GM23248 (cell line): ENCODE results near the gene NLRP7. TPM values are rescaled to one million over a fixed set of nuclear protein-coding genes. Genes with fewer than 3 reads are reported as not detected.
"Not testable (repeated sequence)": the region's sequence is repeated elsewhere in the genome, so short reads cannot be mapped to it uniquely, and the experiment has no call there.

Source experiments
- DNase-seq: peaks from one replicate; pipeline ENCODE4 v3.0.0-alpha.2; 2015
- H2AFZ ChIP-seq: fragments of 200-600 bp; sonication (generic); 2 replicates; pipeline ENCODE4 v1.6.1; 2016; ENCODE audit warnings: antibody characterized with exemption
- H3F3A ChIP-seq: fragments of 200-600 bp; sonication (generic); 2 replicates; pipeline ENCODE4 v1.6.1; 2016; ENCODE audit warnings: mild to moderate bottlenecking, antibody characterized with exemption, mixed run types; ENCODE audit not compliant: insufficient read depth
- H3K27ac ChIP-seq: fragments of 200-600 bp; sonication (generic); 2 replicates; pipeline ENCODE4 v1.5.1; 2016; ENCODE audit warnings: mild to moderate bottlenecking
- H3K27me3 ChIP-seq: fragments of 200-600 bp; sonication (generic); replicated peaks from 2 replicates; pipeline ENCODE4 v1.6.1; 2016; ENCODE audit warnings: mild to moderate bottlenecking; ENCODE audit not compliant: insufficient read depth
- H3K36me3 ChIP-seq: fragments of 200-600 bp; sonication (generic); 2 replicates; pipeline ENCODE4 v1.6.1; 2016; ENCODE audit warnings: low read depth, mild to moderate bottlenecking
- H3K4me1 ChIP-seq: fragments of 200-600 bp; sonication (generic); 2 replicates; pipeline ENCODE4 v1.6.1; 2016; ENCODE audit warnings: mild to moderate bottlenecking; ENCODE audit not compliant: insufficient read depth
- H3K4me2 ChIP-seq: fragments of 200-600 bp; sonication (generic); one replicate; pipeline ENCODE4 v1.6.1; 2016; ENCODE audit warnings: mild to moderate bottlenecking; ENCODE audit not compliant: unreplicated experiment
- H3K4me3 ChIP-seq: fragments of 200-600 bp; sonication (generic); 2 replicates; pipeline ENCODE4 v1.5.1; 2016; ENCODE audit warnings: mild to moderate bottlenecking
- H3K79me2 ChIP-seq: fragments of 200-600 bp; sonication (generic); 2 replicates; pipeline ENCODE4 v1.6.1; 2016; ENCODE audit warnings: mild to moderate bottlenecking; ENCODE audit not compliant: insufficient read depth
- H3K9ac ChIP-seq: fragments of 200-600 bp; sonication (generic); 2 replicates; pipeline ENCODE4 v1.6.1; 2016; ENCODE audit warnings: mild to moderate bottlenecking
- H3K9me2 ChIP-seq: fragments of 200-600 bp; sonication (generic); 2 replicates; pipeline ENCODE4 v1.6.1; 2016; ENCODE audit warnings: mixed run types, mild to moderate bottlenecking, moderate library complexity; ENCODE audit not compliant: insufficient read depth
- H3K9me3 ChIP-seq: fragments of 200-600 bp; sonication (generic); one replicate; pipeline ENCODE4 v1.6.1; 2017; ENCODE audit warnings: low read depth
- H4K20me1 ChIP-seq: fragments of 200-600 bp; sonication (generic); 2 replicates; pipeline ENCODE4 v1.6.0; 2016; ENCODE audit not compliant: insufficient read depth
- EZH2 ChIP-seq: fragments of 200-600 bp; sonication (generic); IDR thresholded peaks from 2 replicates; pipeline ENCODE4 v1.6.1; 2018; ENCODE audit warnings: antibody characterized with exemption, mild to moderate bottlenecking; ENCODE audit not compliant: insufficient read depth, poor library complexity, severe bottlenecking
- EZH2phosphoT487 ChIP-seq: fragments of 200-600 bp; sonication (generic); IDR thresholded peaks from 2 replicates; pipeline ENCODE4 v1.6.1; 2018; ENCODE audit warnings: antibody characterized with exemption, moderate library complexity, mild to moderate bottlenecking, low read depth; ENCODE audit not compliant: insufficient read depth
- WGBS, 2 experiments: methylation state at CpG; one replicate each; pipeline ENCODE4 v1.1.6; 2015 to 2017; ENCODE audit warnings: low lambda C conversion rate in 2 of 2, low coverage in 1 of 2; ENCODE audit errors: missing lambda C conversion rate in 2 of 2; 5-methylcytosine and 5-hydroxymethylcytosine counted together
- in situ Hi-C: fragments of 300-500 bp; cut with MboI; formaldehyde crosslinking; loops from 2 replicates; pipeline ENCODE4 v1.15.0; 2020
- polyA plus RNA-seq: library from polyadenylated mRNA; unstranded; fragments of >200 nt; fragmentation: Nextera tagmentation; extraction: Ambion mirVana; gene quantifications from 2 replicates; pipeline ENCODE4 v1.2.1, GENCODE V29; 2016
- total RNA-seq: library from RNA; depleted of rRNA; stranded (reverse); fragments of >200 nt; shearing (Covaris generic); gene quantifications from 2 replicates; pipeline ENCODE4 v1.2.3, GENCODE V29; 2014

Gene NLRP7
- total and polyA plus RNA-seq, 2 experiments from 2014 or later: not detected

DNA sequence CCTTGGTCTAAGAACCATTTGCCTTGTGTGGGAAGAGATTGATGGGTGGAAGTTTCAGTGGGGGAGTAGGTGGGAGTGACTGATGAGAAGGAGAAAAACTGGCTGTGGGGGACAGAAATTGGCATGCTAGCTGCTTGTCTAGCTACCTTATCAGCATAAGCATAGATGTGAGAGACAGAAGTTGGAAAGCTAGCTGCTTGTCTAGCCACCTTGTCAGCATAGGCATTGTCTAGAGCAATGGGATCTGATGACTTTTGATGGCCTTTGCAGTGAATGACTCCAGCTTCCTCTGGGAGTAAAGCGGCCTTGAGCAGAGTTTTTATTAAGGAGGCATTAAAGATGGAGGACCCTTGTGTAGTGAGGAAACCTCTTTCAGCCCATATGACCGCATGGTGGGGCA is 51.3 kb downstream of the NLRP7 start:
- no peaks in the 10 kb centered on the region for H4K20me1 ChIP-seq
- no peaks in the 10 kb centered on the region for H3K9me3 ChIP-seq
- H3K27me3 ChIP-seq: no peaks in the 10 kb centered on the region
- H3K27ac ChIP-seq: no peak overlapping the region
- no peaks in the 10 kb centered on the region for H3F3A ChIP-seq
- WGBS, 2 experiments: 29 to 33% methylated on average over 2 of the region's 2 CpGs
- no peaks in the 10 kb centered on the region for H3K9me2 ChIP-seq
- TF ChIP-seq EZH2 (no peak), EZH2phosphoT487 (no peak)
- no peak overlapping the region for H3K4me3 ChIP-seq
- H3K79me2 ChIP-seq: no peaks in the 10 kb centered on the region
- H2AFZ ChIP-seq: no peak overlapping the region
- H3K4me2 ChIP-seq: no peak overlapping the region
- no peak for DNase-seq
- in situ Hi-C loops: no loop called here
- H3K36me3 ChIP-seq: no peaks in the 10 kb centered on the region
- H3K4me1 ChIP-seq: no peaks in the 10 kb centered on the region
- no peak overlapping the region for H3K9ac ChIP-seq

- H3K4me3 ChIP-seq, H3K36me3 ChIP-seq, H3K79me2 ChIP-seq, H3F3A ChIP-seq, in situ Hi-C loops, H3K27me3 ChIP-seq, H3K9me3 ChIP-seq, H2AFZ ChIP-seq, H3K27ac ChIP-seq, H3K9me2 ChIP-seq, H3K9ac ChIP-seq, DNase-seq, H4K20me1 ChIP-seq, H3K4me2 ChIP-seq, H3K4me1 ChIP-seq: not testable (repeated sequence)
- WGBS, 2 experiments: 62 to 70% methylated on average over 15 to 16 of the region's 16 CpGs
These were observed 53.2 kb downstream of the NLRP7 start for GRCh38 chr19:54894106-54894505.

DNA sequence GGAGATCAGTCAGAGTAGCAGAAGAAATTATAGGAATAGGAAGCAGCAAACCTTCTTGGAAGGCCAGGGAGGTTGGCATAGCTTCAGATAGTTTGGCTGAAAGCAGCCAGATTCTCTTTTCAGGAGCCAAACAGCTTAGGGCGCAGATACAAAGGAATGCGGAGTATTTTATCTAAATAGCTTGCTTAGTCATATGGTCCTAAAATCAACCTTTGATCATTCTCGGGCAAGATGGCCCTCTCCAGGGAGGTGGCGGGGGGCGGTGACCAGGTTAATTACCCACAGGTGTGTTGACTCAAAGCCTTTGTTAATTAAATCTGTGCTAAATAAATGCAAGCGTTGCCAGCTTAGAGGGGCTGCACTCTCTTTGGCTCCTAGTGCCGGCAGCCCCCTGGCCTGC is 53.9 kb downstream of the NLRP7 start:
- in situ Hi-C loops: no loop called here
- Histone ChIP-seq H3K4me3 (no peak overlapping the region), H3K9me2 (no peaks in the 10 kb centered on the region), H3K79me2 (no peaks in the 10 kb centered on the region), H4K20me1 (no peaks in the 10 kb centered on the region), H3K4me1 (no peaks in the 10 kb centered on the region), H3K9ac (no peak overlapping the region), H3K36me3 (no peaks in the 10 kb centered on the region), H3K27ac (no peak overlapping the region), H3F3A (no peaks in the 10 kb centered on the region), H3K27me3 (no peaks in the 10 kb centered on the region), H2AFZ (no peak overlapping the region), H3K4me2 (no peak overlapping the region), H3K9me3 (no peaks in the 10 kb centered on the region)
- TF ChIP-seq EZH2 (no peak), EZH2phosphoT487 (no peak)
- WGBS, 2 experiments: 16% methylated on average over 7 of the region's 7 CpGs
- no peak for DNase-seq

DNA sequence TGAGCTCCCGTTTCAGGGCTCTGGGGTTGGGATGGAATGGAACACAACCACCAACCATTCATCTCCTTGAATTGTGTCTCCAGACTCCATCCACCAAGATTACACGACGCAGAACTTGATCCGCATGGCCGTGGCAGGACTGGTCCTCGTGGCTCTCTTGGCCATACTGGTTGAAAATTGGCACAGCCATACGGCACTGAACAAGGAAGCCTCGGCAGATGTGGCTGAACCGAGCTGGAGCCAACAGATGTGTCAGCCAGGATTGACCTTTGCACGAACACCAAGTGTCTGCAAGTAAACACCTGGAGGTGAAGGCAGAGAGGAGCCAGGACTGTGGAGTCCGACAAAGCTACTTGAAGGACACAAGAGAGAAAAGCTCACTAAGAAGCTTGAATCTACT is 57.8 kb downstream of the NLRP7 start:
- Histone ChIP-seq H3K4me3 (no peak overlapping the region), H3K9me3 (no peaks in the 10 kb centered on the region), H3K27me3 (no peaks in the 10 kb centered on the region), H3K27ac (no peak overlapping the region), H2AFZ (no peak overlapping the region), H3K79me2 (no peaks in the 10 kb centered on the region), H3K4me1 (no peaks in the 10 kb centered on the region), H3F3A (no peaks in the 10 kb centered on the region), H4K20me1 (no peaks in the 10 kb centered on the region), H3K36me3 (no peaks in the 10 kb centered on the region), H3K9ac (no peak overlapping the region), H3K4me2 (no peak overlapping the region), H3K9me2 (no peaks in the 10 kb centered on the region)
- in situ Hi-C loops: no loop called here
- no peak for DNase-seq
- WGBS, 2 experiments: 55 to 57% methylated on average over 11 of the region's 11 CpGs
- no peak for TF ChIP-seq EZH2phosphoT487
- TF ChIP-seq EZH2: no peak

GRCh38 chr19:54888239-54888638 is 59.1 kb downstream of the NLRP7 start:
- 54 to 62% methylated on average over 10 of the region's 10 CpGs for WGBS, 2 experiments
- no peaks in the 10 kb centered on the region for H3K9me3 ChIP-seq

More at GRCh38 chr19:54888239-54888638, 59.1 kb downstream of the NLRP7 start:
- no peaks in the 10 kb centered on the region for H3K27me3 ChIP-seq
- H3F3A ChIP-seq: no peaks in the 10 kb centered on the region
- TF ChIP-seq EZH2phosphoT487 (no peak), EZH2 (no peak)
- no peaks in the 10 kb centered on the region for H3K9me2 ChIP-seq
- no peak overlapping the region for H3K9ac ChIP-seq
- no peak overlapping the region for H3K4me2 ChIP-seq
- in situ Hi-C loops: no loop called here
- no peak for DNase-seq
- H3K27ac ChIP-seq: no peak overlapping the region
- no peak overlapping the region for H2AFZ ChIP-seq
- no peaks in the 10 kb centered on the region for H3K36me3 ChIP-seq
- no peaks in the 10 kb centered on the region for H3K79me2 ChIP-seq
- no peak overlapping the region for H3K4me3 ChIP-seq
- no peaks in the 10 kb centered on the region for H3K4me1 ChIP-seq
- H4K20me1 ChIP-seq: no peaks in the 10 kb centered on the region
